Heart left ventricle (tissue), 13 donors: ENCODE measurements around the gene NPS.

Experiments
- POLR2A ChIP-seq, 2 donors: fragments of 450-650 bp; IDR thresholded peaks; one replicate each; pipeline ENCODE4 v1.6.1; 2017; ENCODE audit warnings: antibody characterized with exemption in 2 of 2, mild to moderate bottlenecking in 2 of 2, moderate library complexity in 2 of 2
- TF ChIP-seq, protein P1 (sequence below), 12 donors: fragments of 200-600 bp; sonication (generic) in 4 of 12; IDR thresholded peaks; one replicate each; pipeline versions ENCODE4 v1.5.0 to v1.8.0; 2018 to 2022; ENCODE audit warnings: antibody characterized with exemption in 12 of 12, mild to moderate bottlenecking in 5 of 12
- donor health status: ischemic (EF 13 %, LVEDD 7.1; RV severe dilation, severe dysfunction).
- donor health status: DM: no; HTN: yes; CAD: no.
- donor health status: DM: no; HTN: no; CAD: no.
- donor health status: ischemic (EF 25% LVEDD 6.9; RV normal size, moderate dysfunction).
- donor health status: ischemic (EF 25% LVEDD 5.7; RV mildly dilated, moderate dysfunction).
- donor health status: ischemic (EF 35%, LVEDD 5.7; RV mildly dilated, moderate dysfunction).
- donor health status: nonischemic (EF 11% LVEDD 7.7; RV severe dilation, severe dysfunction).
- donor health status: DM: yes; HTN: yes; CAD: no.
- donor health status: PGD.
- donor health status: ischemic (EF 29% LVEDD 5.4; RV normal size, mild dysfunction).
- donor health status: nonischemic (EF 23%, LVEDD 6.1; RV moderate dilation, normal function).

DNA sequence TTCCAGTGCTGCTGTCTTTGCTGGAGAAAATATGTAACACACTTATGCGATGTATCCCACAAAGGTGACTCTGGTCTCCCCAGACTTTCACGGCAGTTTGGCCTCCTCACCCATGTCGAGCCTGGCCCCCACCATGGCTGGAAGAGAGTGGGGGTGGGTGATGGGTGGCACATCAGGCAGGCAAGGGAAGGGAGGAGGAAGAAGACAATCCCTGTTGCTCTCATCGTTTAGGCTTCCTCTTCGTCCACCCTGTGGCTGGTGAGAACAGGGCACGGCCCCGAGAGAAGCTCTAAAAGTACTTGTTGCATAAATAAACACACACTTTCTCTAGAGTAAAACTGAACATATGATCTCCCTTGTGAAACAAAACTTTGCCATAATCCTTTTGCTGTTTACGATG lies 11.2 kb upstream of the NPS start:
- TF ChIP-seq, protein P1, sequence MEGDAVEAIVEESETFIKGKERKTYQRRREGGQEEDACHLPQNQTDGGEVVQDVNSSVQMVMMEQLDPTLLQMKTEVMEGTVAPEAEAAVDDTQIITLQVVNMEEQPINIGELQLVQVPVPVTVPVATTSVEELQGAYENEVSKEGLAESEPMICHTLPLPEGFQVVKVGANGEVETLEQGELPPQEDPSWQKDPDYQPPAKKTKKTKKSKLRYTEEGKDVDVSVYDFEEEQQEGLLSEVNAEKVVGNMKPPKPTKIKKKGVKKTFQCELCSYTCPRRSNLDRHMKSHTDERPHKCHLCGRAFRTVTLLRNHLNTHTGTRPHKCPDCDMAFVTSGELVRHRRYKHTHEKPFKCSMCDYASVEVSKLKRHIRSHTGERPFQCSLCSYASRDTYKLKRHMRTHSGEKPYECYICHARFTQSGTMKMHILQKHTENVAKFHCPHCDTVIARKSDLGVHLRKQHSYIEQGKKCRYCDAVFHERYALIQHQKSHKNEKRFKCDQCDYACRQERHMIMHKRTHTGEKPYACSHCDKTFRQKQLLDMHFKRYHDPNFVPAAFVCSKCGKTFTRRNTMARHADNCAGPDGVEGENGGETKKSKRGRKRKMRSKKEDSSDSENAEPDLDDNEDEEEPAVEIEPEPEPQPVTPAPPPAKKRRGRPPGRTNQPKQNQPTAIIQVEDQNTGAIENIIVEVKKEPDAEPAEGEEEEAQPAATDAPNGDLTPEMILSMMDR (IDR thresholded peaks at IDR 0.05): no peak
- TF ChIP-seq POLR2A (IDR thresholded peaks at IDR 0.05): no peak
